Right cardiac atrium (tissue), 5 donors: ENCODE results near the gene RPL9. TPM values are rescaled to one million over a fixed set of nuclear protein-coding genes. Genes with fewer than 3 reads are reported as not detected.
"Not testable (repeated sequence)": the region's sequence is repeated elsewhere in the genome, so short reads cannot be mapped to it uniquely, and the experiment has no call there.

Source experiments
- ATAC-seq, 2 donors: fragments of 200-7000 bp; cut with Tn5 transposase; one replicate each; pipeline versions ENCODE4 v1.8.0 to v1.9.1; 2020; ENCODE audit warnings: moderate library complexity in 2 of 2, mild to moderate bottlenecking in 1 of 2
- DNase-seq, 3 donors: peaks; one replicate each; pipeline ENCODE4 v3.0.0-alpha.2; 2020
- H3K27ac ChIP-seq: one replicate; pipeline ENCODE4 v1.5.1; 2013; ENCODE audit warnings: mild to moderate bottlenecking, low read length, control low read depth, moderate library complexity
- H3K27me3 ChIP-seq: one replicate; pipeline ENCODE4 v1.6.1; 2013; ENCODE audit not compliant: control insufficient read depth, insufficient read depth
- H3K4me1 ChIP-seq: one replicate; pipeline ENCODE4 v1.6.1; 2013; ENCODE audit warnings: low read length; ENCODE audit not compliant: control insufficient read depth, insufficient read depth
- H3K4me3 ChIP-seq: one replicate; pipeline ENCODE4 v1.5.1; 2013; ENCODE audit warnings: low read length, control low read depth
- H3K9me3 ChIP-seq: one replicate; pipeline ENCODE4 v1.6.1; 2013; ENCODE audit warnings: low read length; ENCODE audit not compliant: control insufficient read depth
- whole genome bisulfite sequencing: extraction: QIAGEN DNeasy Blood & Tissue Kit; methylation state at CpG from one replicate; pipeline ENCODE4 v1.1.7; 2013; 5-methylcytosine and 5-hydroxymethylcytosine counted together
- intact Hi-C, 4 donors: fragments of 100-400 bp; cut with DNase I; formaldehyde crosslinking; loops; one replicate each; pipeline versions ENCODE4 v1.11.0 to v1.14.0; 2022 to 2023
- long read RNA-seq, 4 donors: library from polyadenylated mRNA; unstranded; transcript quantifications; one replicate each; pipeline ENCODE4 v2.0.0, GENCODE V29; 2020 to 2021
- polyA plus RNA-seq: library from polyadenylated mRNA; stranded (reverse); fragments of 200-250 nt; gene quantifications from one replicate; pipeline ENCODE4 v1.2.3, GENCODE V29; 2013
- total RNA-seq, 4 donors: library from RNA; stranded (reverse); fragmentation: NEBNext Ultra II Directional; extraction: Animal tissue kit (Norgen Biotek cat#: 25700); gene quantifications; one replicate each; pipeline ENCODE4 v1.2.1, GENCODE V29; 2021
- donor health status: healthy with polysubstance abuse.
- donor health status: DM: no; HTN: yes; CAD: no.
- donor health status: DM: no; HTN: no; CAD: no.
- donor health status: DM: no; HTN: yes; CAD: no; lungs with severe emphysema.
- donor health status: DM: yes; HTN: yes; CAD: no.

RPL9 gene
- 1,000 to 10,000 TPM in 1 of 4 donors, 100 to 1,000 TPM in 3; 708 to 1,060 (median 846) TPM for total RNA-seq
- polyA plus RNA-seq = 1,288 TPM
- long read RNA-seq, donor 1, transcript RPL9-203 (7 exons, 1,127 nt) = minor isoform, 5 of 59 reads
- long read RNA-seq, donor 1, transcript RPL9-214 (8 exons, 2,354 nt) = major isoform, 41 of 59 reads
- long read RNA-seq, donor 1, partial matches to known transcripts = 1 of 59 reads
- long read RNA-seq, donor 1, other reads (novel, unspliced or antisense) = 11 of 59 reads
- long read RNA-seq, donor 2, transcript RPL9-214 (8 exons, 2,354 nt) = major isoform, 143 of 160 reads
- long read RNA-seq, donor 2, partial matches to known transcripts = 3 of 160 reads
- long read RNA-seq, donor 2, other reads (novel, unspliced or antisense) = 8 of 160 reads
- long read RNA-seq, donor 3, transcript RPL9-214 (8 exons, 2,354 nt) = major isoform, 112 of 125 reads
- long read RNA-seq, donor 3, partial matches to known transcripts = 0 of 125 reads
- long read RNA-seq, donor 3, other reads (novel, unspliced or antisense) = 8 of 125 reads
- long read RNA-seq, donor 4, transcript RPL9-214 (8 exons, 2,354 nt) = major isoform, 34 of 46 reads
- long read RNA-seq, donor 4, partial matches to known transcripts = 0 of 46 reads
- long read RNA-seq, donor 4, other reads (novel, unspliced or antisense) = 6 of 46 reads

DNA sequence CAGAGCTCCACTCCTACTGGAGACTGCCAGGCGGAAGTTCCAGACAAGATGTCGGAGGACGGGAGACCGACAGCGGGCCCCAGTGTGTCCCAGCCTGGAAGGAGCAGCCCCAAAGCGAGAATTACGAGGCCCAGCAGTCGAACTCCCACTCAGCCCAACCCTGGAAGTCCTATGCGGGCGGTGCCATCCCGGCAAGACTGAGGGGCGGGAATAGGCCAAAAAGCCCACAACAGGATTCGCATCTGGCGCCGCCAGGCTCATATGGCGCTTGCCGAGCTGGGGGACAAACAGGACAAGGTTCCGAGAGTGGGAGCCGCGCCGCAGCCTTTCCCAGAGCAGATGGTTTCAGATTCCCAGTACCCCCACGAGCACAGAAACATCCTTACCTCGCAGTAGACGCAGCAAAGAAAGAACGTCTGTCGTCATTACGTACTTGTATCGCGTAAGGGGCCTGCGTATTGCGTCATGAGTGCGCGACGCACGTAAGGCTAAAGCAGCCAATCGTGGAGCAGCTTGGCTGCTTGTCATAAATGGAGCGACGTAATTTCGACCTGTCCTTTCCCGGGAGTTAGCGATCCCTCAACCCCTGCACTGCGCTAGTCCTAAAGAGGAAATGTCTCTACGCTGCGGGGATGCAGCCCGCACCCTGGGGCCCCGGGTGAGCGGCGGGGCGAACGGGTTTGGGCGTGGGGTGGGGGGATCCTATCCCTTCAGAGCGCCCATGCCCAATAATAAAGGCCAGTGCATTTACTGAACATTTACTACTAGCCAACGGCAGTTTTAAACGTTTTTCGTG is at the start of gene RPL9, which contains the start of gene LIAS:
Gene RPL9 (minus strand): TSS at position 418 of the 796 bp plus-strand sequence. CDS start 483 bp downstream, outside the sequence.
Gene LIAS (plus strand): TSS at position 552 of the 796 bp plus-strand sequence. CDS start 62 bp downstream, at position 614.
- ATAC-seq (peak; percentile 97), DNase-seq (peak; percentile 97 to 99 (median 98))
- H3K4me1 ChIP-seq = no peaks in the 10 kb centered on the region
- H3K4me3 ChIP-seq = peak within 1 kb of the TSS; percentile 94
- intact Hi-C loops = no loop called here
- peak within 1 kb of the TSS; percentile 99 for H3K27ac ChIP-seq
- under 1% methylated on average over 55 of the region's 55 CpGs for WGBS
- H3K27me3 ChIP-seq = no peaks in the 10 kb centered on the region
- no peaks in the 10 kb centered on the region for H3K9me3 ChIP-seq

- Histone ChIP-seq H3K27ac (no peak overlapping the region), H3K4me1 (no peaks in the 10 kb centered on the region), H3K27me3 (no peaks in the 10 kb centered on the region), H3K9me3 (no peaks in the 10 kb centered on the region), H3K4me3 (no peak overlapping the region)
- ATAC-seq = no peak
- WGBS = 49% methylated on average over 1 of the region's 1 CpG
- intact Hi-C loops = no loop called here
- DNase-seq = no peak
Measured at GRCh38 chr4:39505581-39505980, 46.9 kb upstream of the RPL9 start.

DNA sequence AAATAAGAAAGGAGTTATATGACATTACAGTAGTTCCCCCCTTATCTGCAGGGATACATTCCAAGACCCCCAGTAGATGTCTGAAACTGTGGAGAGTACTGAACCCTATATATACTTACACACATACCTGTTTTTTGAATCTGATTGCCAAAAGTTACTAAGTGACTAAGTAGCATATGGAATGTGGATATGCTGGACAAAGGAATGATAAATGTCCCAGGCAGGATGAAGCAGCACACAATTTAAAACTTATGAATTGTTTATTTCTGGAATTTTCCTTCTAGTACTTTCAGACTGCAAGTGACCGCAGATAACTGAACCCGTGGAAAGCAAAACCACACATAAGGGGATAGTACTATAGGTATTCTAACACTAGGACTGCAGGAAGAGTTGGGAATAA is 45.8 kb upstream of the RPL9 start:
- ATAC-seq (no peak), DNase-seq (no peak)
- WGBS = 96% methylated on average over 2 of the region's 2 CpGs
- H3K27me3 ChIP-seq = no peaks in the 10 kb centered on the region
- no peak overlapping the region for H3K27ac ChIP-seq
- H3K4me3 ChIP-seq = no peak overlapping the region
- H3K9me3 ChIP-seq = no peaks in the 10 kb centered on the region
- no peaks in the 10 kb centered on the region for H3K4me1 ChIP-seq
- intact Hi-C loops = no loop called here

- 86% methylated on average over 4 of the region's 4 CpGs for WGBS
- H3K9me3 ChIP-seq, H3K27ac ChIP-seq, H3K27me3 ChIP-seq, H3K4me3 ChIP-seq, intact Hi-C loops, H3K4me1 ChIP-seq: not testable (repeated sequence)
- DNase-seq = peak in 2 of 3 donors; percentile 55 to 60
- ATAC-seq = peak in 1 of 2 donors; percentile 45
Measured at GRCh38 chr4:39502664-39503035, 43.9 kb upstream of the RPL9 start.

DNA sequence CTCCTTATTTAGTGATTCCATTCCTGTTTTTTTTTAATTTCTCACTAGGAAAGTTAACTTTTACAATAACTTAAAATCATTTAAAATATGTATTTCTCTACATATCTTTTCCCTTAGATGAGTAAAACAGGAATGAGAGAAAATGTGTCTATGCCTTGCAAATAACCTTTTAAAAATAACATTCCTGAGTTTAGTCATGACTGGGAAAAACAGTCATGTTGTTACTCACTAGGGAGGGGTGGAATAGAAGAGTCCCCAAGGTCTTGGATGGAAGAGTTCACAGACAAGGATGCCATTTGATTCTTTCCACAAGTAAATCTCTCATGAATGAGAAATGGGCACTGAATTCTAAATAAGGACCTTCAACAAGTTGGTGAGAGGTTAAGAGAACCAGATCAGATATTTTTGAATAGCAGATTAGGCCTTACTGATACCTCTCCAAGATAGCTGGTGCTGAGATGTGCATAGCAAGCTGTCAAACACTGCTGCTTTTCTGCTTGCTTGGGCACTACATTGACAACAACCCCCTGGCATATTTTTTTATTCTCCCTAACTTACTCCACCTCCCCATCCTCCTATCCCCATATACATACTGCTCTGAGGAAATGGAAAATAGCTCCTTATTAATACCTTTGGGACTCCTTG is 43.4 kb upstream of the RPL9 start:
- intact Hi-C loops = no loop called here
- Histone ChIP-seq H3K4me1 (no peaks in the 10 kb centered on the region), H3K27ac (peak overlapping the region; percentile 23), H3K27me3 (no peaks in the 10 kb centered on the region), H3K4me3 (no peak overlapping the region), H3K9me3 (no peaks in the 10 kb centered on the region)
- DNase-seq = no peak
- ATAC-seq = peak; percentile 56 to 67

DNA sequence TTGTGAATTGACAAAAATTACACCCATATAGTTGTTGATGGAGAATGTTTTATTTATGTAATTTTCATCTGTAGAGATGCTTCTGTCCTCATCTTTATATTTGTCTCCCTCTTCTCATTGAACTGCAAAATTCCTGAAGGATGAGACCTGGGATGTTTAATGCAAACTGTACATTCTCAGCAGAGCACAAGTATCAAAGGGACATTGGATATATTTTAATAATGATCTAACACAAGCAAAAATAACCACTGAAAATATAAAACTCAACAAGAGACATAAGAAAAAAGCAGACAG is 40.0 kb upstream of the RPL9 start:
- Histone ChIP-seq H3K27ac (no peak overlapping the region), H3K27me3 (no peaks in the 10 kb centered on the region), H3K9me3 (no peaks in the 10 kb centered on the region), H3K4me3 (no peak overlapping the region), H3K4me1 (no peaks in the 10 kb centered on the region)
- no peak for DNase-seq
- intact Hi-C loops = no loop called here
- ATAC-seq = no peak

GRCh38 chr4:39497909-39498726 is 39.4 kb upstream of the RPL9 start:
- H3K4me3 ChIP-seq = no peak overlapping the region
- H3K27me3 ChIP-seq = no peaks in the 10 kb centered on the region
- no peak overlapping the region for H3K27ac ChIP-seq
- no peak for ATAC-seq
- H3K4me1 ChIP-seq = no peaks in the 10 kb centered on the region
- DNase-seq = no peak
- intact Hi-C loops = no loop called here
- 87% methylated on average over 1 of the region's 1 CpG for WGBS
- no peaks in the 10 kb centered on the region for H3K9me3 ChIP-seq

DNA sequence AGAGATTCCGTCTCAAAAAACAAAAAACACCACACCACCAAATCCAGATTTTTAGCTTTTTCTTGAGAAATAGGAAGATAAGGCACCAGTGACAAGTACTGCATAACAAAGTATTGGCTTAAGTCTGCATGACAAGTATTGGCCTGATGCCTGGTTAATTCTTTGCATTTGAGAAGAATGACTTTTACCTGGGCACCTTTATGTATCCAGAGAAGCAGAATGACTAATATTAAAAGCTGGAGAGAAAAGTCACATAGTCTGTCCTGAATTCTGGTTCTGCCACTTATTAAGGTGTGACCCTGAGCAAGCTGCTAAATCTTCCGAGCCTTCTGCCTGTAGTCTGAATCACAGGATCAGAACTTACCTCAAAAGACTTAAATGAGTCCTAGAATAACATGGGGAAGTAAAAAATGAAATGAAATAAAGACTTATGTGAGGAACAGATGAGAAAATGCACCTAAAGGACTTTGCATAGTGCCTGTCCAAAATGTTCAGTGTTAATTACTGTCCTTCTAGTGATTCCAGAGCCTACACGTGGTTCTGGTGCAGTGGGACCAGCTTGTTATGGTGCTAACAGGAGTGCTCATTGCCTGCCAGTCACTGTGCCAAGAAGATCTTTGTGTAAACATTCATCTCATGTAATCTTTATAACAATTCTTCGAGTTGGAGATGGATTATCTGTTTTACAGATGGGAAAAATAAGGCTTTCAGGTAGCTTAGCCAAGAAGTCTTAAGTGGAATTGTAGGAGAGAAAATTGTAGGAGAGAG is 36.9 kb upstream of the RPL9 start:
- intact Hi-C loops = no loop called here
- no peaks in the 10 kb centered on the region for H3K9me3 ChIP-seq
- WGBS = 65% methylated on average over 4 of the region's 4 CpGs
- no peak overlapping the region for H3K4me3 ChIP-seq
- DNase-seq (no peak), ATAC-seq (no peak)
- H3K27ac ChIP-seq = no peak overlapping the region
- H3K27me3 ChIP-seq = no peaks in the 10 kb centered on the region
- H3K4me1 ChIP-seq = no peaks in the 10 kb centered on the region

GRCh38 chr4:39494354-39494753 is 35.6 kb upstream of the RPL9 start:
- no peak for ATAC-seq
- Histone ChIP-seq H3K9me3 (no peaks in the 10 kb centered on the region), H3K4me3 (no peak overlapping the region), H3K4me1 (no peaks in the 10 kb centered on the region), H3K27ac (no peak overlapping the region), H3K27me3 (no peaks in the 10 kb centered on the region)
- intact Hi-C loops = no loop called here
- no peak for DNase-seq
- 86% methylated on average over 1 of the region's 1 CpG for WGBS

- Histone ChIP-seq H3K4me1 (no peaks in the 10 kb centered on the region), H3K27ac (no peak overlapping the region), H3K4me3 (no peak overlapping the region), H3K9me3 (no peaks in the 10 kb centered on the region), H3K27me3 (no peaks in the 10 kb centered on the region)
- WGBS = 91% methylated on average over 2 of the region's 2 CpGs
- DNase-seq (no peak), ATAC-seq (no peak)
- intact Hi-C loops = no loop called here
Measured at GRCh38 chr4:39490322-39490721, 31.6 kb upstream of the RPL9 start.
